Activated T-cell treated with anti-CD3 and anti-CD28 coated beads for 1 hour (primary cell): ENCODE measurements around the gene FAM107B.

ENCODE experiments used
- DNase-seq: peaks from one replicate; pipeline ENCODE4 v3.0.0-alpha.2; 2020; ENCODE audit warnings: low read depth

Gene FAM107B

GRCh38 chr10:14776546-14776945, 1.8 kb upstream of the FAM107B start:
- DNase-seq = no peak

GRCh38 chr10:14775656-14776055, 959 bp upstream of the FAM107B start:
- no peak for DNase-seq

DNA sequence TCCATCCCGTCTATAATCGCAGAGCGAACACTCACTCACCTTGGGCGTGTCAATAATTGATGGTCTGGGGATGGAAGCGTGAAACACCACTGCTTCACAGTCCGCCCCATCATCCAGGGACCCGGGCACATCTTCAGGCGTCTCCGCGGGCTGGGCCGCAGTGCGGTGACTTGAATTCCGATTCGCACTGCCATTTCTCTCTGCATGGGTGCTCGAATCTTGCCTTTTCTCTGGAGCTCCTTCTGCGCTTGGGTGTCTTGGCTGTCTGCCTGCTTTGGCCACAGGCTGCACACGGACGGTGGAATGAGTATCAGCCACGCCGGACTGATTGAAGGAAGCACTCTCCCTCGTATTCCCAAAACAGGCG, 500 bp downstream of the FAM107B start:
- no peak for DNase-seq

GRCh38 chr10:14773551-14774213, 1.0 kb downstream of the FAM107B start:
- DNase-seq = no peak

GRCh38 chr10:14772399-14772798, 2.3 kb downstream of the FAM107B start:
- no peak for DNase-seq

GRCh38 chr10:14770927-14771326, 3.8 kb downstream of the FAM107B start:
- no peak for DNase-seq

DNA sequence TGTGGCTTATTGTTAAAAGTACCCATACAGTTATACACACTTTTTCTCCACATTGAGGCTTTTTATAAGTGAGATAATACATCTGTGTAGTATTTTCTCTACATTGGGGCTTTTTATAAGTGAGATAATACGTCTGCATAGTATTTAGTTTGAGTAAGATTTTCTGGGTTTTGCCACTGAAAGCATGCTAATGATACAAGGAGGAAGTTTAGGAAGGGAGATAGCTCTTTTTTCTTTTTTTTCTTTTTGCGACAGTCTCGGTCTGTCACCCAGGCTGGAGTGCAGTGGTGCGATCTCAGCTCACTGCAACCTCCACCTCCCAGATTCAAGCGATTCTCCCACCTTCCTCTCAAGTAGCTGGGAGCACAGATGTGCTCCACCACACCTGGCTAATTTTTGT, 13.3 kb downstream of the FAM107B start:
- no peak for DNase-seq

DNA sequence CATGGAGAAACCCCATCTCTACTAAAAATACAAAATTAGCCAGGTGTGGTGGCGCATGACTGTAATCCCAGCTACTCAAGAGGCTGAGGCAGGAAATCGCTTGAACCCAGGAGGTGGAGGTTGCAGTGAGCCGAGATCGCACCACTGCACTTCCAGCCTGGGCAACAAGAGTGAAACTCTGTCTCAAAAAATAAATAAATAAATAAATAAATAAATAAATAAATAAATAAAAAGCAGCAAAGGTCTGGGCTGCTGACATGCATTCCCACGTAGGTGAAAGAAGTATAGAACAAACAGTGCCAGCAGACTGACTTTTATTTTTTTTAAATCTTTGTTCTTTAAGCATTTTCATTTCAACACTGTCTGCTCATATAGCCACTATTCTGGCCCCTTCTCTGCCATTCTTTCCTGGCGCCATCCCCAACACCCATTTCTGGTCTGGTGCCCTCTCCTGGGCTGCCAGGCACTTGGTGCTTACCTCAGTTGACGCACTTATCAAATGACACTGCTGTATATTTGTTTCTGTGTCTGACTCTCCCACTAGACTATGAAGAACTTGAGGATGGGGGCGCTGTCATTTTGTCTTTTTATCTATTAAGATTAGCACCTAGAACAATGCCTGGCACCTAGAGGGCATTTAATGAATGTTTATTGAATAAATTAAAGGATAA, 15.6 kb downstream of the FAM107B start:
- DNase-seq = no peak

GRCh38 chr10:14758451-14758850, 16.2 kb downstream of the FAM107B start:
- no peak for DNase-seq

DNA sequence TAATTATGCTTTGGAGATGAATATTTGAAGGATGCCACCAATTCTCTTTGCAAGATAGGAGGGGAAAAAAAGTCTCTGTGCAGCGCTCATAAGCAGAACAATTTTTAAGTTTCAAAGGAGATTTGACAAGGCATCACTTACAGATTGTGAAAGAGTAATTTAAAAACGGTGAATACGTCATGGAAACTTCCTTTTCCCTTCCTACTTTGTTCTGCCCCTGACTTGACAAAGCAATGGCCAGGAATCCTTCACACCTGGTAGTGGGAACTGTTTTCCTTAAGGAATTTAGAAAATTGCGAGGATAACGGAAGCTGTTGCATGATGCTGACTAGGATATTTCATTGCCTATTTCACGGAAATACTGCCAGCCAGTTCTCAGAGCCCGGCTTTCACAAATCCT, 16.7 kb downstream of the FAM107B start:
- no peak for DNase-seq

DNA sequence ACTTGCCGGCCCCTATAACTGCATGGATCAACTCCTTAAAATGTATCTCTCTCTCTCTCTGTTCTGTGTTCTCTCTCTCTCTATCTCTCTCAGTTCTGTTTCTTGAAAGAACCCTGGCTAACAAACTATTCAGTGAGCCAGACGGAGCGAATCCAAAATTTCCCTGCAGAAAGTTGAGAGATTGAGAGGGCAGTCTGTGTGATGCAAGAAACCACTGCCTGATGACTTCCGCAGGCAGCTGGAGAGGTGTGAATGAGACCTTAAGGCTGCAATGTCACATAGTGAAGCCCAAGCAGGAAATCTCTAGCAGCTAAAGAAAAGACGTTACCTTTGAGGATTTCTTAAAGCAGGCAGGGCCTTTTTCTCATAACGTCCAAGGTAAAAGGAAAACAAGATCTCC, 17.3 kb downstream of the FAM107B start:
- no peak for DNase-seq

GRCh38 chr10:14753441-14753840, 21.3 kb downstream of the FAM107B start:
- DNase-seq = no peak

GRCh38 chr10:14751921-14752320, 22.8 kb downstream of the FAM107B start:
- no peak for DNase-seq

GRCh38 chr10:14751014-14751896, 23.4 kb downstream of the FAM107B start:
- no peak for DNase-seq

DNA sequence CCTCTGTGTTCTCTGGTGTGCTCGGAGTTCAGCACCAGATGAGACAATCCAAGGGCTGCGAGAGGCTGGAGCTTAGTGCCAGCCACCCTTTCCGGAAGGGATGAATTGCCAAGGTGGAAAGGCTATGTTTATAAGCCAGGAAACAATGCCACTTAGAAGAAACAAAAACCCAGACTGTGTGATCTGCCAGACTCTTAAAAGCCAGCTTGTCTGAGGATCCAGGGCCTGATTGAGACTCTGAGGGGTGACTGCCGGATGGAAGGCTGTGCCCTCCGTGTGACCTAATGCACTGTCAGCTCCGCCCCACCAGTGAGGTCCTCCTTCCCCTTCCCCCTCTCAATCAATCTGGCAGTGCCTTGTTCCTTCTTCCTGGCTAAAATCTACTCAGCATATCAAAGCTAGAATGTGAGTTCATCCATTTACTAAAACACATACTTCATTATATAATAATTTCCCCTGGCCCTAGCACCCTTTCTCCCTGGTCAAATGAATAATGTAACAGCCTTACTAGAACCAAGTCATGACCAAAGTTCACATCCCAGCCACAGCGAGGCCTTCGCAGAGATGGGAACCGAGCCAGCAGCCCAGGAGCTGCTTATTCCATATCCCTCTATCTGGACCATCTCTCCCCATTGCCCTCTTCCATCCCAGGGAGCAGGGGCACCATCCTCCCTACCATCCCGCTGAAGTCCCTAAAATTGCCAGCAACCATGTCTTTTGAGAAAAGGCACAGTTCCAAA, 25.5 kb downstream of the FAM107B start:
- DNase-seq = no peak

DNA sequence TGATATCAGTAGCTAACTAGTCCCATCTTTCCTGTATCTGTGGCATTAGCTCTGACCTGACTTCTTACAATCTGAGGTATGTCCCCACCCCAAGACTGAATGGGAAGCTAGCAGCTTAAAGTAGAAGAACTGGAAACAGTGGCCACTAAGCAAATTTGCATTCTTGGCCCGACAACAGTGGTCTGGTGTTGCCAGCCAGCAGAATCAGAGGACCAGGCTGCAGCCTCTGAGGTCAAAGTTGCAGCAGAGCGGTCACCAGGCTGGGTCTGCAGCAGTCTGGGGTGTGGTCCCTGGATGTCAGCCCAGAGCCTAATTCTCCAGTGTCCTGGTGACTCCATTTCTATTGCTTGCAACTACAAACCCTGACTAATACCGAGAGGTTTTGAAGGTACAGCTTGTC, 26.3 kb downstream of the FAM107B start:
- no peak for DNase-seq

GRCh38 chr10:14742815-14743214, 31.9 kb downstream of the FAM107B start:
- no peak for DNase-seq

DNA sequence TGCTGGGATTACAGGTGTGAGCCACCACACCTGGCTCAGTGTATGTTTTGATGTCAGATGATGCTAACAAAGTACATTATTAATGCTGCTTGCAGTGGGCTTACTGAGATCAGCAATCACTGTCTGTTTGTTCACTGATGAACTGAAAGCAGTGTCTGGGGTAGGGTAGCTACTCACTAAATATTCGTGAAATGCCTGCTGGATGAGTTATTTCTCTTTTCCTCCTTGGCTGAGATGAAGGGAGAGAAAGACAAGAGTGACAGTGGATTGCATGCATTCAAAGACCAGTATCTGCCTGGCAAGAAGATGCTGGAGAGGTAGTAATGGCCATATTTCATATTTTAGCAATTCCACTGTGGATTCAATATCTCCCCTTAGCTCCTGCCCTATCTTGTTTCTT, 32.3 kb downstream of the FAM107B start:
- no peak for DNase-seq

GRCh38 chr10:14740684-14741247, 33.9 kb downstream of the FAM107B start:
- no peak for DNase-seq

DNA sequence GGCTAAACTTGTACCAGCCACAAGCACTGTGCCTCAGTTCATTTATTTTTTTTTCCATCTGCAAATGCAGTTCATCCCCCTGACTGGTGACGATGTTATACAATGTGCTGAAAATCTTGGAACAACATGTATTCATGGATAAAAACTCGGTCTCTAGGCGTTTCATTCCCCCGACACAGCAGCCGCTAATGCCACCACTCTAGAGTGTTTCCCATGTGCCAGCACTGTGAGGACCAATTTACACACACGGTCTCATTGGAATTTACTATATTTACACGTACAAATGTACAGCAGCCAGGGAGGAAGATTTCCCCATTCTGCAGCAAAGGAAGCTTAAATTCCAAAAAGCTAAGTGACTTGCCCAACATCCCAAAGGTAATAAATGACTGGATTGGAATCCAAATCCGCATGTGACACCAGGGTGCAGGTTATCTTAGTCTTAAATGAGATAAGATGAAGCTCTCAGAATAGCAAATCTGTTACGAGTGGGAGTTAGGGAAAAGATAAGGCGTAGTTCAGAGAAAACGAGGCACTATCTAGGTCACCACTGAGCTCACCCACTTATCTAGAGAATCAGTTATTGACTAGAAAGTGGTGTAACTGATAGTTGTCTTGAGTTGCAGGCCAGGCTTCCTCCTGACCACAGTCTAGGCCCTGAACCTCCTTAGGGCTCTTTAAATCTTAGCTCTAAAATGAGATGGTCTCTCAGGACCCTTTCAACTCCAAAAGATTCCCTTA, 36.7 kb downstream of the FAM107B start:
- DNase-seq = no peak

DNA sequence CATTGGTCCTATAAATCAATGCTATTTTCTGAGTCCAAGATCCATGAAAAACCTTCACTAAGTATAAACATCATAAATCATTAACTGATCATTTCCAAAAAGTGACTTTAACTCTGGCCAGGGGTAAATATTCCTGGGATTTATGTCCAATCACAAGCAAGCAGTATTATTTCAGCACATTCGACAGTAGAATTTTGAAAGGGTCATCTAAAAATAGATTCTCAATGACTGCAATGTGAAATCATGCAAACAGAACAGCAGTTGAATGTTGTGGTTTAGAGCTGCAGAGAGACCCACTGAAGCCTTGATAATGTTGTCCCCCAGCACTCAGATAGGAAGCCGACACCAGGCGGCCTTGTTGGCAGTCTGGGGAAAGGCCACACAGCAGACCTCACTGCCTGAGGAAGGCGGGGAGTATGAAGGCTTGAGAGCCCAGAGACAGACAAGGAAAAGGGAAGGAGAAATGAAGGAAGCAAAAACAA, 38.1 kb downstream of the FAM107B start:
- DNase-seq = no peak
